PFSK-1 (cell line): Measurements from ENCODE around the gene TMEM198.

Experiments used
- FOXP2 ChIP-seq: optimal IDR thresholded peaks from 2 replicates; pipeline ENCODE3; 2011; ENCODE audit warnings: borderline replicate concordance, control low read depth, inconsistent platforms; ENCODE audit not compliant: insufficient read depth; ENCODE audit errors: extremely low read length, extremely low read depth
- POLR2AphosphoS5 ChIP-seq: IDR thresholded peaks from 2 replicates; pipeline ENCODE4 v1.6.1; 2012; ENCODE audit warnings: low read depth, mild to moderate bottlenecking, control low read depth, low read length, moderate library complexity
- SIN3A ChIP-seq: IDR thresholded peaks from 2 replicates; pipeline ENCODE4 v1.6.1; 2012; ENCODE audit warnings: mild to moderate bottlenecking, low read length, moderate library complexity, borderline replicate concordance; ENCODE audit not compliant: insufficient read depth
- TAF1 ChIP-seq: IDR thresholded peaks from 2 replicates; pipeline ENCODE4 v1.6.1; 2012; ENCODE audit warnings: low read length, control low read depth, borderline replicate concordance; ENCODE audit not compliant: insufficient read depth
- TF ChIP-seq, protein P1 (sequence below), 2 experiments: IDR thresholded peaks; 2 replicates each; pipeline versions ENCODE4 v1.6.1 to v1.8.0; 2011 to 2012; ENCODE audit warnings: low read depth in 2 of 2, low read length in 2 of 2, control low read depth in 1 of 2, inconsistent platforms in 1 of 2, mild to moderate bottlenecking in 1 of 2, moderate library complexity in 1 of 2; ENCODE audit not compliant: insufficient read depth in 1 of 2

Gene TMEM198

DNA sequence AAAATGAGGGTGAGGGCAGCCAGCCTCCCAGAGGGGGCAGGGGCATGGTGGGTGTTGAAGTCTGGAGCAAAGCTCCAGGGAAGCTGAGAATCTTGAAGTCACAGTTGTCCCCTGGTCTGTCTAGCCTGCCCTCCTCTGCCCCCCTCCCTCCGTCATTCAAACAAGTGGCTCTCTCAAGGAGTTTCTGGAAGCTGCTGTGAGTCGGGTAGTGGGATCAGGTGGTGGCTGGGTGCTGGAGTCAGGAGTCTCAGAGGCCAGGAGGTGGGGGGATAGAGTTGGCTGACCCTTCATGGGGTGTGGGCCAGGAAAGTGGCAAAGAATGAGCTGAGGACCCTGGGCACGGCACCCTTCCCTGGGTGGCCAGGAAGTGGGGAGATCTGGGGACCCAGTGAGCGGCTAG, 30.0 kb upstream of the TMEM198 start:
- TF ChIP-seq, protein P1, sequence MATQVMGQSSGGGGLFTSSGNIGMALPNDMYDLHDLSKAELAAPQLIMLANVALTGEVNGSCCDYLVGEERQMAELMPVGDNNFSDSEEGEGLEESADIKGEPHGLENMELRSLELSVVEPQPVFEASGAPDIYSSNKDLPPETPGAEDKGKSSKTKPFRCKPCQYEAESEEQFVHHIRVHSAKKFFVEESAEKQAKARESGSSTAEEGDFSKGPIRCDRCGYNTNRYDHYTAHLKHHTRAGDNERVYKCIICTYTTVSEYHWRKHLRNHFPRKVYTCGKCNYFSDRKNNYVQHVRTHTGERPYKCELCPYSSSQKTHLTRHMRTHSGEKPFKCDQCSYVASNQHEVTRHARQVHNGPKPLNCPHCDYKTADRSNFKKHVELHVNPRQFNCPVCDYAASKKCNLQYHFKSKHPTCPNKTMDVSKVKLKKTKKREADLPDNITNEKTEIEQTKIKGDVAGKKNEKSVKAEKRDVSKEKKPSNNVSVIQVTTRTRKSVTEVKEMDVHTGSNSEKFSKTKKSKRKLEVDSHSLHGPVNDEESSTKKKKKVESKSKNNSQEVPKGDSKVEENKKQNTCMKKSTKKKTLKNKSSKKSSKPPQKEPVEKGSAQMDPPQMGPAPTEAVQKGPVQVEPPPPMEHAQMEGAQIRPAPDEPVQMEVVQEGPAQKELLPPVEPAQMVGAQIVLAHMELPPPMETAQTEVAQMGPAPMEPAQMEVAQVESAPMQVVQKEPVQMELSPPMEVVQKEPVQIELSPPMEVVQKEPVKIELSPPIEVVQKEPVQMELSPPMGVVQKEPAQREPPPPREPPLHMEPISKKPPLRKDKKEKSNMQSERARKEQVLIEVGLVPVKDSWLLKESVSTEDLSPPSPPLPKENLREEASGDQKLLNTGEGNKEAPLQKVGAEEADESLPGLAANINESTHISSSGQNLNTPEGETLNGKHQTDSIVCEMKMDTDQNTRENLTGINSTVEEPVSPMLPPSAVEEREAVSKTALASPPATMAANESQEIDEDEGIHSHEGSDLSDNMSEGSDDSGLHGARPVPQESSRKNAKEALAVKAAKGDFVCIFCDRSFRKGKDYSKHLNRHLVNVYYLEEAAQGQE (IDR thresholded peaks at IDR 0.05; ENCODE audit: insufficient read depth in 1 of 2, low read depth in 2 of 2, low read length in 2 of 2), result no peak
- TF ChIP-seq FOXP2 (no peak), TAF1 (no peak), SIN3A (no peak), POLR2AphosphoS5 (no peak)

DNA sequence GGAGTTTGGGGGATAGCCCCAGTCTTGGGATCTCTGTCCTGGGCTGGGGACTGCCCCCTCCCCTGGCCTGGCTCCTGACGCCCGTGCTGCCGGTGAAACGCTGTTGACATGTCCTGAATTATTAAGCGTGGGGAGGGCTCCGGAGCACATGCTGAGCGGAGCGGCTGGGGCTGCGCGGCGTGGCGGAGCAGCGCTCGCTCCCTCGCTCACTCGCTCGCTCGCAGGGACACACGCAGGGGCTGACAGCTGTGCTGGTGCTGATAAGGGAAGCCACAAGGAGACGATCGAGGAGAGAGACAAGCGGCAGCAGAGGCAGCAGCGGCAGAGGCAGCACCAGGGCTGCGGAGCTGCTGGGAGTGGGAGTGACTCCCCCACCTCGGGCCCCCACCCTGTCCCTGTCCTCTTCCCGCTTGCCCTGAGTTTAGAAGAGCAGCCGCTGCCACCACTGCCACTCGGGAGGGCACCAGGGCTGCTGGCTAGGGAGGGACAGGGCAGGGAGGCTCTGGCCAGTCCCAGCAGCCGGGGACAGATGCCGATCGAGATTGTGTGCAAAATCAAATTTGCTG, 29.5 kb upstream of the TMEM198 start, which contains the start of gene ASIC4:
TSS of gene ASIC4 (plus strand) at position 287 of the 566 bp plus-strand sequence. CDS start at position 530, 243 bp downstream.
- TF ChIP-seq SIN3A, result no peak
- no peak for TF ChIP-seq TAF1

DNA sequence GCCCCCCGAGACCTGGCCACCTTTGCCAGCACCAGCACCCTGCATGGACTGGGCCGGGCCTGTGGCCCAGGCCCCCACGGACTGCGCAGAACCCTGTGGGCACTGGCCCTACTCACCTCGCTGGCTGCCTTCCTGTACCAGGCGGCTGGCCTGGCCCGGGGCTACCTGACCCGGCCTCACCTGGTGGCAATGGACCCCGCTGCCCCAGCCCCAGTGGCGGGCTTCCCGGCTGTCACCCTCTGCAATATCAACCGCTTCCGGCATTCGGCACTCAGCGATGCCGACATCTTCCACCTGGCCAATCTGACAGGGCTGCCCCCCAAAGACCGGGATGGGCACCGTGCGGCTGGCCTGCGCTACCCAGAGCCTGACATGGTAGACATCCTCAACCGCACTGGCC, 29.0 kb upstream of the TMEM198 start:
- TF ChIP-seq FOXP2 (no peak), SIN3A (no peak), POLR2AphosphoS5 (no peak), TAF1 (no peak)
- TF ChIP-seq, protein P1 (IDR thresholded peaks at IDR 0.05; ENCODE audit: insufficient read depth in 1 of 2, low read depth in 2 of 2, low read length in 2 of 2), result no peak

DNA sequence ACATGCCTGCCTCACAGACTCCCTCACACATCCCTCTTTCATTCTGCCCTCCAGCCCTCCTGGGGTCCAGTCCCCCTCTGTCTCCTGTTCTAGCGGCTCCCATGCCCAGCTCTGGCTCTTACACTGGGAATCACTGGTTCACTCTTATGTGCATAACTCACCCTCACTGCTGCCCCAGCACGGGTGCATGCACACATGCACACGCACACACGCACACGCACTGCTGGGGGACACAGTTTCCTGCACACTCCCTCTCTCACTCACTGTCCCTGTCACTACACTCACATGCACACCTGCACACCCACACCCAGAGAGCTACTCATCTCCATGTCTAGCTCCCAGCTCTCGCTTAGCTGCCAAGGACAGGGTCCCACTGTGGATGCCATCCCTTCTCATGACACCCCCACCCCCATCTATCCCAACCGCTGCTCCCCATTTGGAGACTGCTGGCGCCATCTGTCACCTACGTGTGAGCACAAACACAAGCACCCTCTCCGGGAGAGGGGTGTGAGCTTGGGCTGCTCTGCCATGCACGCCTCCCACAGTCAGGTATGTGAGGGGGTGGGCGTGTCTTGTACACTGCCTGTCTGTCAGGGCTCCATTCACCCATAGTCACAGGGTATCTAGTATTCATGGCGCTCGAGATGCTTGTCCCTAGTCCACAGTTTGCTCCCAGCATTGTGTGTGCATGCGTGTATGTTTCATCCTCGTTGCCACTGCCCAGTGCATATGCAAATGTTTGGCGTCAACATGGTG, 27.8 kb upstream of the TMEM198 start:
- no peak for TF ChIP-seq POLR2AphosphoS5
- no peak for TF ChIP-seq SIN3A
- TF ChIP-seq, protein P1 (IDR thresholded peaks at IDR 0.05; ENCODE audit: insufficient read depth in 1 of 2, low read depth in 2 of 2, low read length in 2 of 2), result no peak
- no peak for TF ChIP-seq TAF1
- no peak for TF ChIP-seq FOXP2

DNA sequence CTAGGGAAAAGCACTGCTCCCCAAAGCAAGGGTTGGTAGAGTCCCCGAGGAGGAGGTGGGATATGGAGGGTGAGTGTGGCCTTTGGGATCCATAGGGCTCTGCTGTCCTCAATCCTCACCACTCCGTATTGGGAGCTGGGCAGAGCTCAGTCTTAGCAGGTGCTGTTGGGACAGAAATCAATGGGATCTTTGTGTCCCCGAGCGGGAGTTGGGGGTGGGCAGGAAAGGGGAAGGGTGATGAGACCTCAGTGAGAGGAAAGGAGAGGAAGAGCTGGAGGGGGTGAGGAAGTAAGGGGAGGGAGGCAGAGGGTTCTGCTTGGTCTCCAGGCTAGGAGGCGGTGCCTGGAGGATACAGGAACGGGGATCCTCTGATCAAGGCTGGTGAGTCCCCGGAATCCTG, 26.9 kb upstream of the TMEM198 start:
- TF ChIP-seq, protein P1 (IDR thresholded peaks at IDR 0.05; ENCODE audit: insufficient read depth in 1 of 2, low read depth in 2 of 2, low read length in 2 of 2), result no peak
- no peak for TF ChIP-seq POLR2AphosphoS5
- TF ChIP-seq TAF1, result no peak
